Stimulated activated CD8-positive, alpha-beta memory T cell treated with anti-CD3 and anti-CD28 coated beads, Interleukin-4, amount 100 ng/mL, for 4 hours (primary cell): ENCODE measurements around the gene BNIP1.
"Not testable (repeated sequence)": the region's sequence is repeated elsewhere in the genome, so short reads cannot be mapped to it uniquely, and the experiment has no call there.

Source experiments
- DNase-seq, 2 donors: peaks; one replicate each; pipeline ENCODE4 v3.0.0-alpha.2; 2020; ENCODE audit warnings: low read depth in 2 of 2, low spot score in 1 of 2

BNIP1 gene, protein sequence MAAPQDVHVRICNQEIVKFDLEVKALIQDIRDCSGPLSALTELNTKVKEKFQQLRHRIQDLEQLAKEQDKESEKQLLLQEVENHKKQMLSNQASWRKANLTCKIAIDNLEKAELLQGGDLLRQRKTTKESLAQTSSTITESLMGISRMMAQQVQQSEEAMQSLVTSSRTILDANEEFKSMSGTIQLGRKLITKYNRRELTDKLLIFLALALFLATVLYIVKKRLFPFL

DNA sequence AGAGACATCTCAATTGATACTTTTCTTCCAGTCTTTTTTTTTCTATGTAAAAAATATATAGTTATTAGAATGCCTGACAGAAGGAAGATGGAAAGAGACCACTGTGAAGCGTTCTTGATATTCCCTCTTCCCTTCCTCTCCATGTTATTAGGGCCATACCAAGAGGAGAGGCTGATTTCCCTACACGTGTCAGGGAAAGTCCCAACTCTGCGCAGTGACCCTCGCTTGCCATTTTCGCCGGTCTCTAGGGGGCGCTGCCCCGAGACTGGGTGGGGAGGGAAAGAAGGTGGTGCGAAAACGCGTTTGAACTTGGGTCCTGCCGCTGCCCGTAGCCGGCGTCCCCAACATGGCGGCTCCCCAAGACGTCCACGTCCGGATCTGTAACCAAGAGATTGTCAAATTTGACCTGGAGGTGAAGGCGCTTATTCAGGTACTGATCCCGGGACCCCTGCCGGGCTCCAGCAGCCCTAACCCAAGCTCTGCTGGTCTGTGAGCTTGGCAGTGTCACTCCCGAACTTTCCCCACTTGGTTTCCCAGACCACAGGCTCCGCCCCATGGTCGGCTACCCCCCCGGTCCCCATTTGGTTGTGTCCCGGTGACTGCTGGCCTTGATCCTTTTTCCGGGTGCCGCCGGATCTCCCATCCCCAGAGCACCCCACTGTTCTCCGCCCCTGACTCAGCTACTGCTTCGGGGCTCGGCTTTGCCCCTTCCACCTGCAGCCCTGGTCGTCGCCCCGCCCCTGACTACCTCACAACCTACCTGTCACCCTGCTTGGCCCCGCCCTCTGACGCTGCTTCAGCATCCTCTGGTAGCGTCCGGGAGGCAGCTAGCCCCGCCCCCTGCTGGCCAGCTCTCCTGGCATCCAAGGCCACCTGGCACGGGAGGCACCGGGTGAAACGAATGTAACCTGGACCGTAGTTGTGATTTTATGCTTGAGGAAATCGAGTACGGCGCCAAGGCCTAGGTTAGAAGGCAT is at the start of gene BNIP1:
Gene BNIP1, plus strand, starts transcription at position 332 of the 977 bp plus-strand sequence. Its CDS starts 15 bp downstream, at position 347.
- peak; percentile 91 to 98 for DNase-seq

DNA sequence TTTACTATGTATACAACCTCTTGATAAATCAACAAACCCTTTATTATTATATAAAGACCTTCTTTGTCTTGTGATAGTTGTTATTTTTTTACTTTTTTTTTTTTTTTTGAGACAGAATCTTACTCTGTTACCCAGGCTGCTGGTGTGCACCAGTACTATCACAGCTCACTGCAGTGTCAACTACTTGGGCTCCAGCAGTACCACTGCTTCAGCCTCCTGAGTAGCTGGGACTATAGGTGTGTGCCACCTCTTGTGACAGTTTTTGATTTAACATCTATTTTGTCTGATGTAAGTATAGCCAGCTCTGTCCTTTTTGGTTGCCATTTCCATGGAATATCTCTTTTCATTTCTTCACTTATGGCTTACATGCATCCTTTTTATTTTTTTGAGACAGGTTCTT is 45.5 kb upstream of the BNIP1 start:
- no peak for DNase-seq

DNA sequence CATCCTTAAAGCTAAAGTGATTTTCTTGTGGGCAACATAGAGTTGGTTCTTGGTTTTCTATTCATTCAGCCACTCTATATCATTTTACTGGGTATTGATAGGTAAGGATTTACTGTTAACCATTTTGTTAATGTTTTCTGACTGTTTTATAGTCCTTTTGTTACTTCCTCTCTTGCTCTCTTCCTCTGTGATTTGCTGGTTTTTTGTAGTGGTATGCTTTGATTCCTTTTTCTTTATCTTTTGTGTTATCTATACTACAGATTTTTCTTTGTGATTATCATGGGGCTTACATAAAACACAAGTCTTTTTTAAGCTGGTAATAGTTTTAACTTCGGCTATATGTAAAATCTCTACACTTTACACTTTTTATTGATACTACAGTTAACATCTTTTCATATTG is 44.9 kb upstream of the BNIP1 start:
- no peak for DNase-seq

DNA sequence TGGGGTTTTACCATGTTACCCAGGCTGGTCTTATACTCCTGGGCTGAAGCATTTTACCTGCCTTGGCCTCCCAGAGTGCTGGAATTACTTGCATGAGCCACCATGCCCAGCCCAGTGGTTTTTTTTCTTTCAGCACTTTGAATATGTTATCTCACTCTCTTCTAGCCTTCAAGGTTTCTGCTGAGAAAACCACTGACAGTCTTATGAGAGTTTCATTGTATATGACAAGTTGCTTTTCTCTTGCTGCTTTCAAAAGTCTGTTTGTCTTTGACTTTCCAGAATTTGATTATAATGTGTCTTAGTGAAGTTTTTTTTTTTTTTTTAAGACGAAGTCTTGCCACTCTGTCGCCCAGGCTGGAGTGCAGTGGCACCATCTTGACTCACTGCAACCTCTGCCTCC is 43.1 kb upstream of the BNIP1 start:
- DNase-seq: no peak

DNA sequence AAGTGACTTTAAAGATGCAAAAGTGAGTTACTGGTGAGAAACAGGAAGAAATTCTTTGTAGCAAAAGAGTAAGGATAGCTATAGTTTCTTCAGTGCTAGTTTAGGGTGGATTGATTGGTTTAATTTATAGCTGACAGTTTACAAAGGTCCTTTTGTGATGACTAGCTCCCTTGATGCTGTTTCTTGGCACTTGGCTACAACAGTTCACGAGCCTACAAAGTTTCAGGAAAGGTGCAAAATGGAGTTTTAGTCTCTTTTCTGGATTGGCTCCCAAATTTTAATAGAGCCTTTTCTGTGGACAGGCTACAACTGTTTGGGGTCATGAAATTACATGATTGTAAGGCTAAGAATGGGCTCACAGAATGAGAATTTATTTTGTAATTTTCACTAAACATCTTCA is 40.9 kb upstream of the BNIP1 start:
- no peak for DNase-seq

DNA sequence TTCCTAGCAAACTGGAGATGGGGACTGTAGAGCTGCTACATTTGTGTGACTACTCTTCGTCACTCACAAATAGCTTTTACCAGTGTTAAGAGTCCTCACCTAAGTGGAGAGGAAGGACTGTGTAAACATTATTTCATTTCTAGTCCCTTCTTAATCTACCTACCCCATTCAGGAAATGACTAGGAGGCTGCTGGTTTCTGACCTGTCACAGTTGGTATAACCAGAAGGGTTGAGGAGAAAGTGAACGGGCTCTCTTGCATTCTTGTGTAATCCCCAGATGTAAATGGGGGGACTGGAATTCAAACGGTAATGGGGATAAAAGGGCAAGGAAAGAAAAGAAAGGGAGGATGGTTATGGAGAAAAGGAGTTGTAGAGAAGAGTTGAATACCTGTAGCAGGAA is 35.4 kb upstream of the BNIP1 start:
- no peak for DNase-seq

DNA sequence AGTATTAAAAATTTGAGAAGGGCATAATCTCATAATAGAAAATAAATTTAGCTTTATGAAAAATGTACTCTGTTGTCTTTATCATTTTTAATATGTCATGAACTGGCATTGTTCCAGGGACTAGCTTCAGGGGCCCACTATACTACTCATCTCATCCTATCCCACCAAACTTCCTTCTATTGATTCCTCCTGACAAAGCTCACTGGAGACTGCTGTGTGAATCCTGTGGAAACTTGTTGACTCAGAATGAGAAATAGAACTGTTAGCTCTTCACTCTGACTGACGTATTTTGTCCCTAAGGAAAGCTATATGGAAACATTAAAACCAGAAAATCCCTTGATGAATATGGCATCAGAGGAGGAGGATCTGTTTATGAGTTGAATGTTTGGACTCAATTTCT is 29.8 kb upstream of the BNIP1 start:
- no peak for DNase-seq

DNA sequence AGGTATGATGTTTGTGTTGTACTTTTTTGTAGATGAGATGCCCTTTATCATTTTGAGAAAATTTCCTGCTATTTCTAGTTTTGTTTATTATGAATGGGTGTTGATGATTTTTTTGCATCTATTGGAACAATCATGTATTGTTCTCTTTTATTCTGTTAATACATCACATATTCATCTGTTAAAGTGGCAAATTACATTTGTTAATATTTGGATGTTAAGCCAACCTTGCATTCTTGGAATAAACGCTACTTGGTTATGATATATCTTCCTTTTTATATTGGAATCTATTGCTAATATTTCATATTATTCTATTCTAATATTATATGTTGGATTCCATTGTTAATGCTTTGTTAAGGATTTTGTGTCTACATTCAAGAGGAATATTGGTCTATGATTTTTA is 24.6 kb upstream of the BNIP1 start:
- DNase-seq: no peak

DNA sequence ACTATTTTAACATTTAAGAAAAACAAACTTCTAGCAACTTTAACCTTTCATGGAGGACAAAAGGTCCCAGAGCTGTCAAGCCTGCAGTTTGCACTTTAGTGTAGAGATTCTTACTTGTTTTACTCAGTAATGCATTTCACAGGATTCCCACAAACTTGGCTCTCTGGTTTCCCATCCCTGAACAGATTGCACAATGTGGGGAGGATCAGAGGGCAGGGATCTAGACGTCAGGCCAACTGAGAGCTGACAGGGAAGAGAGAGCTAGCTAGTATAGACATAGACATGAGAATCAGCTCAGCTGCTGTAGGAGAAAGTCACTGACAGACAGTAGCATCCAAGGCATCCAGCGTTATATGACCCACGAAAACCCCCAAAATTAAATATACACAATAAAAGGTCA is 20.9 kb upstream of the BNIP1 start:
- DNase-seq: no peak

DNA sequence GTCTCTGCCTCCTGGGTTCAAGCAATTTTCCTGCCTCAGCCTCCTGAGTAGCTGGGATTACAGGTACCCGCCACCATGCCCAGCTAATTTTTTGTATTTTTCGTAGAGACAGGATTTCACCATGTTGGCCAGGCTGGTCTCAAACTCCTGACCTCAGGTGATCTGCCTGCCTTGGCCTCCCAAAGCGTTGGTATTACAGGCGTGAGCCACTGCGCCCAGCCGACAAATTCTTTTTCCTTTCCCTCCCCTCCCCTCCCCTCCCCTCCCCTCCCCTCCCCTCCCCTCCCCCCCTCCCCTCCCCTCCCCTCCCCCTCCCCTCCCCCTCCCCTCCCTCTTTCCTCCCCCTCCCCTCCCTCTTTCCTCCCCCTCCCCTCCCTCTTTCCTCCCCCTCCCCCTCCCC is 12.2 kb upstream of the BNIP1 start:
- not testable (repeated sequence) for DNase-seq

DNA sequence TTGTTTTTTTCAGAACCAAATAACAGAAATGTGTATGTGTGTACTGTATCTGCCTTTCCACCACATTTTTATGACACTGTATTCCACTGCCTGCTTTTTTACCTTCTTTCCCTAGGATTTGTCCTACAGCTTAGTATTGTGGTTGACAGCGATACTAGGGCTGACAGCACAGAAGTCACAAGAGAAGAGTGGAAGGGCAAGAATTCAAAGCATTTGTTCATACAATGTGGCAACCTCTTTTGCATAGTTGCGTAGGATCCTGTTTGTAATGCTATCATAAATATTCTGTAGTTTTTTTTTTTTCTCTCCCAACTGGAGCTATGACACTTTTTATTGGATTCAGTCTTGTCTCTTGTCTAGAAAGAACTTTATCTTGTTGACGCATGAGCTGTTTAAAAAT is 5.6 kb upstream of the BNIP1 start:
- DNase-seq: no peak

DNA sequence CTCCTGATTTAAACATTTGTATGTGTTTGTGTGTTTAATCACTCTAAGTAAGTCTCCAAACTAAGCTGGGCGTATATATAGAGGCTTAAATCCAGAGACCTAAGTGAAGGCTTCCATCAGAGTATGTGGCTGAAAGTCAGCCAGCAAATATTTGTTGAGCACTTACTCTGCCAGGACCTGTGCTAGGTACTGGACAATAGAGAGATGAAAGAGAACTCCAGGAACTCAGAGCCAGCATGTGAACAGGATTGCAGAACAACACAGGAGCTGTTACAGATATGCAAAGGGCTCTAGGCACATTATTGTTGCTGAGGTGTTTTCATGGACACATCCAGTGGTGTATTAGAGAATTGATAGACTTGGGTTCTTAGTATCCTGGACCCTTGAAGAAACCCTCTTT is 4.7 kb upstream of the BNIP1 start:
- no peak for DNase-seq

DNA sequence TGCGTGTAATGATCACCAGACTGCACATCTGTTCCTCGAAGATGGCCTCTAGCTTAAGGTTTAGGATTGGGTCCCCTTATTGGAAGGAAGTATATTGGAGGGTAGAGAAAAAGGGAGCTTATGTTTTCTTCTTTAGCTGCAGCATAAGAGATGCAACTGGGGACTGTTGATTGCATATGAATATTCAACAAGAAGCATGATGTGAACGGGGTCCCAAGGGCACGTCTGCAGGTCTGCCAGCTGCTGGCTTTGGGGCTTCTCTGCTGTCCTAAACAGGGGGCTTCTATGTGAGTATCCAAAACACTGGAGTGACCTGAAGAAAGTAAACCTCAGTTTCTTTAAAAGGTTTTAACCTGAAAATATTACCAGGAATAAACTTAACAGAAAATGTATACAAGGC is 3.6 kb upstream of the BNIP1 start:
- DNase-seq: no peak

DNA sequence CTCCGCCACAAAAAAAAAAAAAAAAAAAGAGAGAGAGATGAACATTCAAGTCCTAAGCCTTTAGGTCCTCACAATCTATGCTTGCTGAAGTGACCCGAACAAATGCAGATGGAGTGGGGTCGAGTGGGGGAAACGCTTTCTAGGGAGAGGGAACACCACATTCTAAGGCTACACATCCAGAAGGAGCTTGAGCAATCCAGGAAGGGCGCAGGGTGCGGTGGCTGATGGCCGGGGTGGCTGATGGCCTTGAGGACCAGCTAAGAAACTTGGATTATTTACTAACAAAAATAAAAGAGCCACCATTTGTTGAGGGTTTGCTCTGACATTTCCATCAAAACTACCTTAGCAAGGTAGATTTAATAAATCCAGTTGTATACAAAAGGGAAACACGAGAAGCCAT is 764 bp upstream of the BNIP1 start:
- no peak for DNase-seq

DNA sequence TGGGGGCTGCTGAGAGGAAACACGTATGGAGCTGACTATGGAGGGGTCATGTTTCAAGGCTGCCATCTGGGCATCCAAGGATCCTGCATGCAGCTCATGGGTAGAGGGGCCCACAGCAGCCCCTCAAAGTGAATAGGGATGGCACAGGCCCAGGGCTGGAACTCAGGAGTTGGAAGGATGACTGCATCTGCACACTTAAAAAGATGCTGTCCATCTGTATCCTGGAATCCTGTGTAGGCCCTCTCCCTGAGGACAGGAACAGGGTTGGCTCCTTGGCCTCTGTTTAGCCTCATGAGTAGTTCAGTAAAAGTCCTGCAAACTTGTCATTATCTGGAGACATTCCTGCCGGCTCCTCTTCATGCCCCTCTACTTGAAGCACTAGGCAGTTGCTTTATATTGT is 4.0 kb downstream of the BNIP1 start:
- no peak for DNase-seq

DNA sequence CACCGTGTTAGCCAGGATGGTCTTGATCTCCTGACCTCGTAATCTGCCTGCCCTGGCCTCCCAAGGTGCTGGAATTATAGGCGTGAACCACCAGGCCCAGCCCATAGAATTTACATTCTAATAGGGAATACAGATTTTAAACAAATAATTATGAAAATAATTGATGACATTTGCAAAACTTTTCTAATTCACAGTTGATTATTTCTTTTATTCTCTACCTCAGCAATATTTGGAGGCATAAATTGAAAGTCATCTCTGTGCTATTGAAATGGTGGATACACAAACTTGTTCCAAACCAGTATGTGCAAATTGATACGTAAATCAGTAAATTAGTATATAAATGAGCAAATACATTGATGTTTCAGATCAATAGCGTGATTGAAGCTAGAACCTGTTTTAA is 8.2 kb downstream of the BNIP1 start:
- no peak for DNase-seq

DNA sequence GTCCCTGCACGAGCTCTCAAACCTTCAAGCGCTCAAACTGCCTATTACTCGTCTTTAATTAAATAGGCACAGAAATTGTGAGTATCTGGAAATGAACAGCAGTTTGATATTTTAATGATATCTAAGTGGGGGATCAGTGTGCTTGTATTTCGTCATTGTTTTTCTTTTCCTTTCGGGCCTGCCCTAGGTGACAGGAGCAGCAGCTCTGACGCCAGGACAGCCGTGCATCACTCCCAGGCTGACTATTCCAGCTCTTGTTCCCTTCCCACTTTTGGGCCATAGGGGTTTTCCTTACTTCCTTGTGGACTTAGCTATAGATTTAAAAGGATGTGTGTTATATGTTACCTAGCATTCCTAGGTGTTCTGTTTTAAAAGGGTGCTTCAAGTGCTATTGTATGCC is 9.5 kb downstream of the BNIP1 start:
- DNase-seq: no peak

DNA sequence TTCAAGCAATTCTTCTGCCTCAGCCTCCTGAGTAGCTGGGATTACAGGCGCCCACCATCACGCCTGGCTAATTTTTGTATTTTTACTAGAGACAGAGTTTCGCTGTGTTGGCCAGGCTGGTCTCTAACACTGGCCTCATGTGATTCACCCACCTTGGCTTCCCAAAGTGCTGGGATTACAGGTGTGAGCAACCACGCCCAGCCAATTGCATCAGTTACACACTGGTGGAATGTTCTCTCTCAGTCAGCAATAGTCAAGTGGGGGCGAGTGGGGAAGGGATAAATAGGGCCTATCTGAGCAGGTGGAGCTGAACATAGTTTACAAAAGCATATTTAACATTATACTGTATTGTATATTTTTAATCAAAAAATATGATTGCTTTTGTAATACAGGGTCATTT is 10.3 kb downstream of the BNIP1 start:
- DNase-seq: not testable (repeated sequence)

DNA sequence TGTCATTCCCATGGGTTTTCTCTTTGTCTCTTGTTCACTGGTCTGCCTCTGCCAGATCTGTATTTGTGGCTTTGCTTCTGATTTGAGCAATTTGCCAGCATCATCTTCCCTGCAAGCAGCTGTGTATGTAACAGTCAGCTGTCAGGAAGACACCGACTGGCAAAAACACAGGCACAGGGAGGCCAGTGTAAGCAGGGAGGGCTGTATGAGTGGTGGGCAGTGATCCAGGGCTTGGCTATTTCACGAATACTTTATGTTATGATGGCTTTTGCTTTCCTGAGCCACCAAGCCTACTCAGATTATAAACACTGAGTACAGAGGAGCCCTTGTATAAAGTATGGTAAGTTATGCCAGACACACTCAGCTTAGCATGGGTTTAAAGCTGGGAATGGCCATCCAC is 11.6 kb downstream of the BNIP1 start:
- DNase-seq: no peak

DNA sequence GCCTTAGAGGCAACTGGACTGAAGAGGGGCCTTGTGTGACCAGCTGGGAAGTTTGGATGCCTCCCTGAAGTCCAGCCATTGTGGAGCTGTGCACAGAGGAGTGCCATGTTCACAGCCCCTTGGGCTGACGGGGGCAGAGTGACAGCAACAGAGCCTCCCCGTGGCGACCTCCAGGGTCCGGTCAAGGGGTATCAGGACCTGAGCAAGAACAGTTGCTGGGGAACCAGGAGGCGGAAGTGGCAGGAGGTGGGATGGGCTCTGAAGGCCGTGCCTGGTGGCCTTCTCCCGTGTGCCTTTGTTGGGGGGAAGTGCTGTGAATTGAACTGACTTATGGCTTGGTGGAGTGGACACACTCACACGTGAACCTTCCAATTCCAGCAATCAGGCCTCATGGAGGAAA is 14.0 kb downstream of the BNIP1 start:
- DNase-seq: no peak

DNA sequence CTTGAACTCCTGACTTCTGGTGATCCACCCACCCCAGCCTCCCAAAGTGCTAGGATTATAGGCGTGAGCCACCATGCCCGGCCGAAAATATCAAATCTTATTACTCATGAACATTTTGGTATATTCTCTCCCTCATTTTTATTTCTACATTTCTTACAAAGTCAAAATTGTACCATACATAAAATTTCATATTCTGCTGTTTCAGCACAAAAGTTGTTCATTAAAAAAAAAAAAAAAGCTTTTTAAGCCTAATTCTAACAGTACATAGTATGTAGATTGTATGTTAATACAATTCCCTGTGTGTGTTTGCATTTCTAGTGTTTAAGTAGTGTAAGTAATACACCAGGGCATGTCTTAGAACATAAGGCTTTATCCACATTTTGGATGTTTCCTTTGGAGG is 14.9 kb downstream of the BNIP1 start:
- no peak for DNase-seq

DNA sequence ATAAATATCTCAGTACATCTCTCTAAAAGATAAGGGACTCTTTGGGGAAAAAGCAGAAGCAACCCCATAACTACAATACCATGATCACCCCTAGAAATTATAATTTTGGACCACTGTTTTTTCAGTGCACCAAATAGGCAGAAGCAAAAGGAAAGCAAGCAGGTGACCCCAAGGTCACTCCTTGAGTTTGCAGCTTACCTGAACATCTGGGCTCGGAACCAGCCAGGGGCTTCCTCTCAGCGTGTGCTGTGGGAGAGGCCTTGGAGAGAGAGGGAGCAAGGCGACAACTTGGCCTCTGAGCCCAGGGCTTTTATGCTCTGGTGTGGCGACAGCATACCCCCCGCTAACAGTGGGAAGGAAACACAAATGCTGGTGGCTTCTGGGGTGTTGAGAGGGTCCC is 16.8 kb downstream of the BNIP1 start:
- DNase-seq: no peak

DNA sequence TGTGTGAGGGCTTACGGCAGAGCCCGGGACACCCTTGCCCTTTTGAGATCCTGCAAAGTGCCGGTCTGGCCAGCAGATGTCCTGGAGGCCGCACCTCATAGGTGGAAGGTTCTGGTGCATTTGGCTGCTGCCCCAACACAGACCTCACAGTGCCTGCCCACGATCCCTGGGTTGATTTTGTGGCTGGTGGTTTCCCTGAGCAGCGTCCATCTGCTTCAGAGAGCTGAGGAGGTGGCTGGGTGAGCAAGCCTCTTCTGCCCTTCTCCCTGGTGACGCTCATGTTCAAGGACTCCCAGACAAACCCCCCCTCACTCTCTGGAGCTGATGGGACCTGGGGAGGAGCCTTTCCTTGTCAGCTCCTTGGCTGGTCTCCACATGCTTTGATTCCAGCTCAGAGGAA is 18.9 kb downstream of the BNIP1 start:
- DNase-seq: no peak
